Ramos (cell line): ENCODE results near the gene TUFT1.

ENCODE experiments used
- in situ Hi-C: fragments of 300-500 bp; cut with MboI; formaldehyde crosslinking; loops from one replicate; pipeline ENCODE4 v1.14.3; 2022; ENCODE audit warnings: low sequenced_read_pairs; ENCODE audit not compliant: unreplicated experiment

TUFT1 gene

DNA sequence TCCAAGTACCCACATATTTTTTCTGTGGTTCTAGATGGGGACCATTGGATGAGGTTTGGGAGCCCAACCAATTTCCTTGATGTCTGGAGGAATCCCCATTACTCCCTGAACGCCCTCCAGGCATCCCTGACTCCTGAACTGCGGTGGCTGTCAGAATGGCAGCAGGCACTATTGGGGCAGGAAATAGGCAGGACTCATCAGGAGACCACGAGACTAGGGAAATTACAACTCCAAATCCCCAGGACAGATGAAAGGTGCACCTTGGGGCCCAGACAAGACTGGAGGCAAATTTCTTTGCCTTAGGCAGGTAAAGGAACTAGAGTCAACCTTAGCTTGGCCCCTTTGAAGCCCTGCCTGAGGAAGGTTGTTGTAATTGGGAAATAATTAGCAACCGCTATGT, 27.8 kb upstream of the TUFT1 start:
- in situ Hi-C loops, result no loop called here

DNA sequence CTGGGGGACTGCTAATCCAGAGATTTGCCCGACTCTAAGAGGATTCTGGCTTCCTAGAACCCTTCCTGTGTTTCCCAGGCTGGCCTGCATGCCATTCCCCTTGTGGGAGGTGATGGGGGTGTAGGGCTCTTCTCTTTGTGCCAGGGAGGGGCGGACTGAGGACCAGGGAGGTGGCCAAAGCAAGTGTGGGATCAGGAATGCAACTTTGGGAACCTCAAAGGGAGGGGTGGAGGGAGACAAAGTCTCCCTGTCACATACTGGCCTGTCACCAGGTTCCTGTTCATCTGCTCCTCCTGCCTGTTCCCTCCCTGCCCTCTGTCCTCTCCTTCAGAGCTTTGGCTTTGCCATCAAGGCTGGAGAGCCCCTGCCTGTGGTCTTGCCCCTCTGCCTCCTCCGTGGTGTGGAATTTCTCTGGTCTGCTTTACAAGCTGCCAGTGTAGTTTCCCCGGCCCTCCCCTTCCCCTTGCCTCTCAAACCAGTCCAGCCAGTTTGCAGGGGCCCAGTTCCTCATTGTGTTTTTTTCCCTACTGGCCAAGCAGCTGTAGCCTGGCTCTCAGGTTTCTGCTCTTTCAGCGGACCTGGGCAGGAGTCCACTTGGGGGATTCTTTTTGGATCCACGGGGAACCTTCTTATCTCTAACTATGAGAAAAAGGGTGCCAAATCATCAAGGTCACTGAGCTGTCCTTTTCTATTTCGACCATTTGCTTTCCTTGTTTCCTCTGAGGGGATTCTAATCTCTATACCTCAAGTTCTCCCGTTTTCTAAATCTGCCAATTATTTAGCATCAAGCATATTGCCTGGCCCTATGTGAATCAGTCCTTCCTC, 27.1 kb upstream of the TUFT1 start:
- in situ Hi-C loops, result no loop called here

DNA sequence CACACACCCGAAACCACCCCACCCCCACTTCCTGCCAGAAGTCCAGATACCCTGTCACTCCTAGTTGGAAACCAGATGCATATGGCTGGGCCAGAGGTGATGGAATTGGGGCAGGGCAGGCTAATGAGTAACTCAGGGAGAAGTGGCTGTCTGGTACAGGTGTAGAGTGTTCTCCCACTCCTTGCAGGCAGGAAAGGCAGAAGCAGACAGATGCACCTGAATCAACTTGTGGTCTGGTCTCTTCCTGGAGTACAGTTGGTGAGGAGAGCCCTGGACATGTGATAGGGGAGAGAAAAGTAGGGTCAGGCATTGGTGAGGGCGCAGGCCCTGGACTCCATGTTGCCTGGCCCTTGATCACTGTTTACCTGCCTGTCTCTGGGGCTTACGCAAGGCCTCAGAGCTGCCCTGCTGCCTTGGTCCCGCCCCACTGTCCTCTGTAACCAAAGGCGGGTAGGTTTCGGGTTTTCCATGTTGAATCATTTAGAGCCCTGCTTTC, 26.4 kb upstream of the TUFT1 start:
- in situ Hi-C loops, result no loop called here

DNA sequence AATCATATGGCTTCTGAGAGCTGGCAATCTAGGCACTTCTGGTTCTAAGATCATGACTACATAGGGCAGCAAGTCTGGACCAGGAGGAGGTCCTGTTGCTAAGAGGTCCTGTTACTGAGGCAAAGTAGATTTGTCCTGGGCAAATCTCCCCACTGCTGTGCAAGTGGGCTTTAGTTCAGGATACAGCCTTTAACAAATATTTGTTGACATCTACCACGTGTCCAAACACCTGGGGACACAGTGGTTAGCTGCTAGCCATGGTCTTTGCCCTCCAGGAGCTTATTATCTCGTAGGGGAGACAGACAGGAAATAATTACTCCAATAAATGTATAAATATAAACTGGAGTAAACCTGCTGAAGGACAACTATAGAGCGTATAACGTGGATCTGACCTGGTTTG, 25.7 kb upstream of the TUFT1 start:
- in situ Hi-C loops, result no loop called here

DNA sequence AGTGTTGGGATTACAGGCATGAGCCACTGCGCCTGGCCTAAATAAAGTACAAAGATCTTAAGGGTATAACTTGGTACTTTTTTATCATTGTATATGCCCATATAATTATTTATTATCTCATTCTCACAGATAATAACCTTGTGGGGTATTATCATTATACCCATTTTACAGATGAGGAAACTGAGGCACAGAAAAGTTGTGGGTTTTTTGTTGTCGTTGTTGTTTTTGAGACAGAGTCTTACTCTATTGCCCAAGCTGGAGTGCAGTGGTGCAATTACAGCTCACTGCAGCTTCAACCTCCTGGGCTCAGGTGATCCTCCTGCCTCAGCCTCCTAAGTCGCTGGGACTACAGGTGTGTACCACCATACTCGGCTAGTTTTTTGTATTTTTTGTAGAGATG, 24.8 kb upstream of the TUFT1 start:
- in situ Hi-C loops, result no loop called here

DNA sequence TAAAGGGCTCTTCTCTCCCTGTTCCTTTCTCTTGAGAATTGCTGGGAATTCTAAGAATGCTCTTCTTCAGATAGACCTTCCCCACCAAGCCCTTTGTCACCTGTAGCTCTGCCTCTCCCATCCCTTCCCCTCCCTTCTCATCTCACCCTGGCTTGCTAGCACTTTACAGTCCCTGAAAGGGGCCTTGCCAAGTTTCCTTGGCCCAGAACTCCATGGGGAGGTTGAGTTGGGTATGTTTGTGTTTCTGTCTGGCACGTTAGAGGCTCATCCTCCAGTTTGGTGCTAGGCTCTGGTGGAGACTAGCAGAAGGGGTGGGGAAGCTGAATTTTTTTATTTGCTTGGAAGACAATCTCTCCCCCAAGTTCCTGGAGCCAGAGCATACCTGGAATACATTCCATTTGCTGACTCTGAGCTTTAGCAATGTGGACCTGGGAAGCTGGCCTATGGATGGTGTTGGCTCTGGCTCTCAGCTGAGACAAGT, 24.0 kb upstream of the TUFT1 start:
- in situ Hi-C loops, result no loop called here

DNA sequence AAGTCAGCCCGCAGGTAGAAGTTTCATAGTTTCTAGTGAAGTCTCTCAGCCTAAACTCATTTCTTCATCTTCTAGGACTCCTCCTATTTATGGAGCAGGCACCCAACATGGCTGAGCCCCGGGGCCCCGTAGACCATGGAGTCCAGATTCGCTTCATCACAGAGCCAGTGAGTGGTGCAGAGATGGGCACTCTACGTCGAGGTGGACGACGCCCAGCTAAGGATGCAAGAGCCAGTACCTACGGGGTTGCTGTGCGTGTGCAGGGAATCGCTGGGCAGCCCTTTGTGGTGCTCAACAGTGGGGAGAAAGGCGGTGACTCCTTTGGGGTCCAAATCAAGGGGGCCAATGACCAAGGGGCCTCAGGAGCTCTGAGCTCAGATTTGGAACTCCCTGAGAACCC, 21.7 kb upstream of the TUFT1 start:
- in situ Hi-C loops, result no loop called here

DNA sequence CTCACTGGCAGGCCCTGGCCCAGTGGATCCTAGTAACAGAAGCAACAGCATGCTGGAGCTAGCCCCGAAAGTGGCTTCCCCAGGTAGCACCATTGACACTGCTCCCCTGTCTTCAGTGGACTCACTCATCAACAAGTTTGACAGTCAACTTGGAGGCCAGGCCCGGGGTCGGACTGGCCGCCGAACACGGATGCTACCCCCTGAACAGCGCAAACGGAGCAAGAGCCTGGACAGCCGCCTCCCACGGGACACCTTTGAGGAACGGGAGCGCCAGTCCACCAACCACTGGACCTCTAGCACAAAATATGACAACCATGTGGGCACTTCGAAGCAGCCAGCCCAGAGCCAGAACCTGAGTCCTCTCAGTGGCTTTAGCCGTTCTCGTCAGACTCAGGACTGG, 21.2 kb upstream of the TUFT1 start:
- in situ Hi-C loops, result no loop called here

DNA sequence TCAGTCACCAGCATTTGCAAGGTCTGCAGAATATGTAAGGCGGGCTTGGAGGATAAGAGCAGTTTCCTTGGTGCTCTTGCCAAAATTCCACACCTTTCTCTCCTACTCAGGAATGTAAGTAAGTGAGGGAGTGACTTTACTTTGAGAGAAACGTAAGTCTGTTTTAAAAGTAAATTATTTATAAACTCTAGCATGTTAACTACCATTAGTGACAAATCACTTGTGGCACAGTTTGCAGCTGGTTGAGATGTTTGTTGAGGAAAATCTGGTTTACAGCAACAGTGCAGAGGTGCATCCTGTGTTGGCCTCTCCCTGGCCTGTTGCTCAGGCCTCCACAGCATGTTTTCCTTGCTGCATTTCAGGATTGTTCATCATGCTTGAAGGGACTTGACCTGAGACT, 20.4 kb upstream of the TUFT1 start:
- in situ Hi-C loops, result loop anchor here (5.0 kb wide), 1 partner anchor 47 kb away; no protein-coding TSS in a partner anchor

DNA sequence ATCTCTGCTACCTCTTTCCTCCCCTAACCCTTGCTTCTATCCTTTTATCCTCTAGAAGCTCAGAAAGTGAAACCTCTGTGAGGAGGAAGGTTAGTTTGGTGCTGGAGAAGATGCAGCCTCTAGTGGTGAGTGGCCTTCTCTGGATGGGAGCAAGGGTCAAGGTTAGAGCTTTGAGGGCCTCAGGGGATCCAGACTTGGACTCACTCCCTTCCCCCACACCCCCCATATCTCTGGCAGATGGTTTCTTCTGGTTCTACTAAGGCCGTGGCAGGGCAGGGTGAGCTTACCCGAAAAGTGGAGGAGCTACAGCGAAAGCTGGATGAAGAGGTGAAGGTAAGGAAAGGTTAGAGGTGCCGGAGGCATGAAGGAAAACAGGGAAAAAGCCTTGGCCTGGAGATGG, 19.8 kb upstream of the TUFT1 start:
- in situ Hi-C loops, result loop anchor here (5.0 kb wide), 1 partner anchor 48 kb away; no protein-coding TSS in a partner anchor

DNA sequence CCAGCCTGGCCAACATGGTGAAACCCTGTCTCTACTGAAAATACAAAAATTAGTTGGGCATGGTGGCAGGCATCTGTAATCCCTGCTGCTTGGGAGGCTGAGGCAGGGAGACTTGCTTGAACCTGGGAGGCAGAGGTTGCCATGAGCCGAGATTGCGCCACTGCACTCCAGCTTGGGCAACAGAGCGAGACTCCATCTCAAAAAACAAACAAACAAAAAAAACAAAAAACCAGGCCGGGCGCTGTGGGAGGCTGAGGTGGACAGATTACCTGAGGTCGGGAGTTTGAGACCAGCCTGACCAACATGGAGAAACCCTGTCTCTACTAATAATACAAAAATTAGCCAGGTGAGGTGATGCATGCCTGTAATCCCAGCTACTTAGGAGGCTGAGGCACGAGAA, 17.7 kb upstream of the TUFT1 start:
- in situ Hi-C loops, result loop anchor here (5.0 kb wide), 1 partner anchor 50 kb away; no protein-coding TSS in a partner anchor

DNA sequence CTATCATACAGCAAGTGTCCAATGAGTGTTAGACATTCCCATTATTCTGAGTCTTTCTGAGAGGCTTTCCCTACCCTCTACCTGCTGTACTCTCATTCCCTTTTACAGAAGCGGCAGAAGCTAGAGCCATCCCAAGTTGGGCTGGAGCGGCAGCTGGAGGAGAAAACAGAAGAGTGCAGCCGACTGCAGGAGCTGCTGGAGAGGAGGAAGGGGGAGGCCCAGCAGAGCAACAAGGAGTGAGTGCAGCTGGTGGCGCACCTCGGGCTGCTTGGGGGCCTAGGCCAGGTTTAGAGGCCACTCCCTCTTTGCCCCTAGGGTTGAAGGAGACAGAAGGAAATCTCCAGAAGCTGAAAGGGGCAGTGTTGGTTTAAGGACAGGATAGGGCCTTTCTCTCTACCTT, 16.8 kb upstream of the TUFT1 start:
- in situ Hi-C loops, result loop anchor here (5.0 kb wide), 1 partner anchor 51 kb away; no protein-coding TSS in a partner anchor

DNA sequence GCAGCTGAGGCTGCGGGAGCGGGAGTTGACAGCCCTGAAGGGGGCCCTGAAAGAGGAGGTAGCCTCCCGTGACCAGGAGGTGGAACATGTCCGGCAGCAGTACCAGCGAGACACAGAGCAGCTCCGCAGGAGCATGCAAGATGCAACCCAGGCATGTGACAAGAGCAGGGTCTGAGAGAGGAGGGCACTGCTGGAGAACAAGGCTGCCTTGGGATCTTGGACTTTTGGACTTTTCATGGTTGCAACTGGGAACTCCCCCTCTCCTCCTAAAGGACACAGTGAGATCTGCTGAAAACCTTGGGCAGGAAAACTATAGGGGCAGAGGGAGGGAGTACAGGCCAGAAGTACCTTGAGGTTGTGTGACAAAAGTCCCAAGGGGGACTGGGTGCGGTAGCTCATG, 15.4 kb upstream of the TUFT1 start:
- in situ Hi-C loops, result loop anchor here (5.0 kb wide), 1 partner anchor 52 kb away; no protein-coding TSS in a partner anchor

DNA sequence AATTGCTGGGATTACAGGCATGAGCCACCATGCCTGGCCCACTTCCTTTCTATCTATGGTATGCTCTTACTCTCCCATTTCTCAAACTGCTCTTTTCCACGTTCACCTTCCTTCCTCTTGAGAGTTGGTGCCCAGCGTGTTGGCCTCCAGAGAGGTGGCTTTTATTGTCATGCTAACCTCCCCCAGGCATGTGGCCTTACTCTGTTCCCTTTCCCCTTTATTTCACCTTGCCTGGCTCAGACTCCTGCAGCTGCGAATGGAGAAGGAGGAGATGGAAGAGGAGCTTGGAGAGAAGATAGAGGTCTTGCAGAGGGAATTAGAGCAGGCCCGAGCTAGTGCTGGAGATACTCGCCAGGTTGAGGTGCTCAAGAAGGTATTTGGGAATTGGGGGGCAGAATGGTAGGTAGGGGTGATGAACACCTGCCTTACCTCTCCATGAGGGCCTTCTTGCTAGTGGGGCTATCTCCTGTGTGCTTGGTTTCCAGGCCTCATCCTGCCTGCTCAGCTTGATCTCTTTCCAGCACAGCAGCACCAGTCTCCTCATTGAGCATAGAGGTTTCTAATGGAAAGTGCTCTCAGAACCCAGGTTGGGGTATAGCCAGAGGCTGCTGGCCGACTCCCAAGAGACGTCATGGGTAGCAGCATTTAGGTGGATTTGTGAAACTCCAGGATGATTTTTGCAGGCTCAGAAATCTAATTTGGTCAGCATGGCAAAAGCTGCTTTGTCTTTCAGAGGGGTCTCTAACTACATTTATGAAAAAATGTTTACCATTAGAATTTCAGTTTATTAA, 13.2 kb upstream of the TUFT1 start:
- in situ Hi-C loops, result no loop called here

DNA sequence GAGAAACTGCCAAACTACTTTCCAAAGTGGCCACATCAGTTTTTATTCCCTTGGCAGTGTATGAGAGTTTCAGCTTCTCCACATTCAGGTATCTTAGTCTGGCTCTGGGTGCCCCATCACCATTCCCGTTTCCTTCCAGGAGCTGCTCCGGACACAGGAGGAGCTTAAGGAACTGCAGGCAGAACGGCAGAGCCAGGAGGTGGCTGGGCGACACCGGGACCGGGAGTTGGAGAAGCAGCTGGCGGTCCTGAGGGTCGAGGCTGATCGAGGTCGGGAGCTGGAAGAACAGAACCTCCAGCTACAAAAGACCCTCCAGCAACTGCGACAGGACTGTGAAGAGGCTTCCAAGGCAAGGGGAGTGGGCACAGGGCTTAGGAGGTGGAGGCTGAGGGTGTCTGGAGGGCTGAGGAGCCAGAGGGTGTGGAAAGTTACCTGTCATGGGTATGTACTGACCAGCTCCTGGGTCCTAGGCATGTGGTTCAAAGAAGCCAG, 10.9 kb upstream of the TUFT1 start:
- in situ Hi-C loops, result no loop called here

DNA sequence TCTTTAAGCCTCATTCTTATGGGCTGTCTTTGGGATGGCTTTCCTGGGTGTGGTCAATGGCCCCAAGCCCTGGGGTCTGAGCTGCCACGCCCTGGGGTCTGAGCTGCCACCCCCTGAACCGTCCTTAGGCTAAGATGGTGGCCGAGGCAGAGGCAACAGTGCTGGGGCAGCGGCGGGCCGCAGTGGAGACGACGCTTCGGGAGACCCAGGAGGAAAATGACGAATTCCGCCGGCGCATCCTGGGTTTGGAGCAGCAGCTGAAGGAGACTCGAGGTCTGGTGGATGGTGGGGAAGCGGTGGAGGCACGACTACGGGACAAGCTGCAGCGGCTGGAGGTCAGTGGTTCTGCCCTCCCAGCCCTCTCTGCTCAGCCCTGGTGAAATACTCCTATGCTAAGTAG, 10.3 kb upstream of the TUFT1 start:
- in situ Hi-C loops, result no loop called here

DNA sequence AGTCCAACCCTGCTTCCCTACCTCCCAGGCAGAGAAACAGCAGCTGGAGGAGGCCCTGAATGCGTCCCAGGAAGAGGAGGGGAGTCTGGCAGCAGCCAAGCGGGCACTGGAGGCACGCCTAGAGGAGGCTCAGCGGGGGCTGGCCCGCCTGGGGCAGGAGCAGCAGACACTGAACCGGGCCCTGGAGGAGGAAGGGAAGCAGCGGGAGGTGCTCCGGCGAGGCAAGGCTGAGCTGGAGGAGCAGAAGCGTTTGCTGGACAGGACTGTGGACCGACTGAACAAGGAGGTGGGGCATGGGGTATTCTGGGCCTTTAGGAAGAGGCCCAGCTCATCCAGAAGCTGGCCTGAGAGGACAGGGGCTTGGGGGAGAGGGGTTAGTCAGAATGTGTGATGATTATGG, 9.6 kb upstream of the TUFT1 start:
- in situ Hi-C loops, result no loop called here

DNA sequence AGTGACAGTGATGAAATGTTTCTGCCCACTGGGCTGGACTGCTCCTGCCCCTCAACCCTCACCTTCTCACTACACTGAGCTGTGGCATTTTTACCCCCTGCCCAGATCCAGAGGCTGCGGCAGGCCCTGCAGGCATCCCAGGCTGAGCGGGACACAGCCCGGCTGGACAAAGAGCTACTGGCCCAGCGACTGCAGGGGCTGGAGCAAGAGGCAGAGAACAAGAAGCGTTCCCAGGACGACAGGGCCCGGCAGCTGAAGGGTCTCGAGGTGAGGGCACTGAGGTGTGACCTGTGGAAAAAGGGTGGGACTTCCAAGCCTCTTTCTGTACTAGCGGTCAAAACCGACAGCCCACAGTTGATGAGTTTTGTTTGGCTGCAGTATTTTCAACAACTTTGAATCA, 6.2 kb upstream of the TUFT1 start:
- in situ Hi-C loops, result no loop called here

DNA sequence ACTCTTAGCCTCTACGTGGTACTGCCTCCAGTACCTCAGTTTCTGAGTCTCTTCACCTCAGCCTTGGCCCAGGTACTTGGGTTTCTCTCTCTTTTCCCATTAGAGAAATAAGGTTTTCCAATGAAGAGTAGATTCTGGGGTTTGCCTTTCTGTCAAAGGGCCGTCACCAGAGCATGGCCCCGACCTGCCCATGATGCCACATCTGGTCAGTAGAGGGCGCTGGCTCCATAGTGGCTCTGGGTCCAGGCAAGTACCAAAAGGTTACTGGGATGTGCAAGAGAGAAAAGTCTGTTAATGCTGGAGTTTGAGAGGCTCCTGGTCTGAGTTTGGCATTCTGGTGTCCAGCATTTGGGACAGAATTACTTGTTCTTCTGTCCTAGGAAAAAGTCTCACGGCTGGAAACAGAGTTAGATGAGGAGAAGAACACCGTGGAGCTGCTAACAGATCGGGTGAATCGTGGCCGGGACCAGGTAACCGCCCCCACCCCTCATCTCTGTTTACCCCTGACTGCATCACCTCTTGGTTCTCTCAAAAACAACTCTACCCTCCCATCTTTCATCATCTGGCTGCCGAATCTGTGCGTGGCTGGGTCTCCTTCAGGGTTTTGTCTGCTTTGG, 5.3 kb upstream of the TUFT1 start:
- in situ Hi-C loops, result no loop called here
